NCI-H1092 (cell line): ENCODE data around the gene COL15A1.
"Not testable (repeated sequence)": the region's sequence is repeated elsewhere in the genome, so short reads cannot be mapped to it uniquely, and the experiment has no call there.

Experiments used
- DNase-seq: peaks from one replicate; lab custom pipeline; 2025; lab: John Stamatoyannopoulos, UW

COL15A1 gene

DNA sequence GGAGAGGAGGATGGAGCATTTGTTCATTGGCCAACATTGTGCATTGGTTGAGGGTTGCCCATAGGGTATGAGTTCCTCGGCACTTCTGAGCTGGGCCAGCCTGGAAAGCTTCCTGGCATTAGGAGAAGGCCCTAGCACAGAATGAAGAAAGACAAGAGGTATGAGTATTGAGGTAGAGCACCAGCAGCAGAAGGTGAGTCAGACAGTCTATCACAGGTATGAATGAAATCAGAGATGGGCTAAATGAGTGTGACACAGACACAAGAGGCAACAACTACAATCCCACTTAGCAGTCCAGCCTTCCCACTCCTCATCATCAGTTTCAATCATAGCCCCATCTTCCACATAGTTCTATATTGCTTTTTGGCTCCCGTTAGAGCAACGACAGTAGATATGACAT lies 135.8 kb downstream of the COL15A1 start:
- DNase-seq, result no peak

- DNase-seq, result no peak
These were observed 139.3 kb downstream of the COL15A1 start for GRCh38 chr9:99083051-99083450.

- DNase-seq, result no peak
These were observed 142.5 kb downstream of the COL15A1 start for GRCh38 chr9:99085949-99086948.

DNA sequence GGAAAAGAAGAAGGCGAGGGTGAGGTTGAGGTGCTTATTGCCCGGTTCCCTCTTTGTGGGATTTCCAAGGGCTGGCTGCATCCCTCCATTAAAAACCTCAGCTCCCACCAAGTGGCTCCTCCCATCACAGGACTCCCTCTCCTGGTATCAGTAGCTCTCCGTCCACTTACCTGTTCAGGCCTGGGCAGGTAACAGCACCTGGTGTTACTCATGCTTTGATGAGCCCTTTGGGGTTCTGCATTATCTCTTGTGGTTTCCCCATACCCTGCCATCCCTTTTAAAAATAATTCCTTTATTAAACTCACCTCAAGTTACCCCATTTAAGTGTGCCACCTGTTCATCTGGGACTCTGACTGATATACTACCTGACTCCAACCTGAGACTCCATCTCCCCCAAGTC lies 143.8 kb downstream of the COL15A1 start:
- DNase-seq, result no peak

GRCh38 chr9:99090336-99091130 lies 146.8 kb downstream of the COL15A1 start:
- no peak for DNase-seq

DNA sequence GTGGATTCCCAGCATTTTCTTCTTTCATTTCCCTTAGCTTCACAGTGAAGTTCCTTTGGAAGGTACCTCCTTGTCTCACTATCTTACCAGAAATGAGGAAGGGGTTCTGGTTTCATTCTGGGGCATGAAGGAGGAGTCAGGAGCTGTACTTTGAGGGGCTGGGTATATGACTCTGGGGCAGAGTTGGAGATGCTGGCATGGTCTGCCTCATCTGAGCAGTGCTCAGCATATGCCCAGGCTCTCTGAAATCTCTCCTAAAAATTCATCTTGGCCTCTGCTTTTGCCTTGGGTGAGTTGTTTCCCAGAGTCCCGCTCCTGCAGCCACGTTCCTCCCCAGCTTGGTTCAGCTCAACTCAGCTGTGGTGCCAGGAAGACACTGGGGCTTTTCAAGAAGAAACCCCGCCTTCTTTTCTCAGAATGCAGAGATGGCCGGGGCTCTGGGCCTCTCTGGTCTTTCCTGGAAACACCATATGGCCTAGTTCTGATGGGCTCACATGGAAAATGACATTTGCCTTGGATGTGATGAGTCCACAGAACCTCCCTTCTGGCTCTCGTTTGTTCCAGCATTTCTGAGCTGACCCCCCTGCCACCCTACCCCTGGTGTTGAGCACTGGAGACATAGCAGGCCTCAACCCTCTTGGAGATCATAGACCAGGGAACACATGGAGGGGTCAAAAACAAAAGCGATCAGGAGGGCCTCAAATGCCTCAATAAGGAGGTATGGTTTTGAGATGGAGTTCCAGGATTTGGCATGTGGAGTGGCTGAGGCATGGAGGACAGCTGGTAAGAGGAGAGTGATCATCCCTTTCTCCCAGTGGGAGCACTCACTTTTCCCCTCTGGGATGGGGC lies 149.2 kb downstream of the COL15A1 start:
- no peak for DNase-seq

GRCh38 chr9:99093492-99093791 lies 149.7 kb downstream of the COL15A1 start:
- no peak for DNase-seq

DNA sequence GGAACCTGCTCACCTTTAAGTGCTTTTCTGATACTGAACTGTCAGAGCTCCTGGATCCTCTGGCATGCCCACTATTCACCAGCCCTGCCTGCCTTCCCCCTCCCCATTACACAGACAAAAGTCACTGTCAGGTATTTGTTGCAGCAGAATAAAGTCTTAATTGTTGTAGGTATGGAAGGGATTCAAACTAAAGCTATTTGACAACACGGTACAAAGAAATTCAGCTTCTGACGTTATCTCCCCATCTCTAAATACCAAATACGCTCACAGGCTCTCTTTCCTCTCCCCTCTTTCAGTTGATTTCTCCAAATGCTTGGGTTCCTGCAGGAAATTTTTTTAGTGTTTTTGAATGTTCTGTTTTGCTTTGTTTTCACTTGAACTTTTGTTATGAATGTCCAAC lies 151.9 kb downstream of the COL15A1 start:
- no peak for DNase-seq

- DNase-seq, result no peak
These were observed 152.7 kb downstream of the COL15A1 start for GRCh38 chr9:99096409-99096808.

DNA sequence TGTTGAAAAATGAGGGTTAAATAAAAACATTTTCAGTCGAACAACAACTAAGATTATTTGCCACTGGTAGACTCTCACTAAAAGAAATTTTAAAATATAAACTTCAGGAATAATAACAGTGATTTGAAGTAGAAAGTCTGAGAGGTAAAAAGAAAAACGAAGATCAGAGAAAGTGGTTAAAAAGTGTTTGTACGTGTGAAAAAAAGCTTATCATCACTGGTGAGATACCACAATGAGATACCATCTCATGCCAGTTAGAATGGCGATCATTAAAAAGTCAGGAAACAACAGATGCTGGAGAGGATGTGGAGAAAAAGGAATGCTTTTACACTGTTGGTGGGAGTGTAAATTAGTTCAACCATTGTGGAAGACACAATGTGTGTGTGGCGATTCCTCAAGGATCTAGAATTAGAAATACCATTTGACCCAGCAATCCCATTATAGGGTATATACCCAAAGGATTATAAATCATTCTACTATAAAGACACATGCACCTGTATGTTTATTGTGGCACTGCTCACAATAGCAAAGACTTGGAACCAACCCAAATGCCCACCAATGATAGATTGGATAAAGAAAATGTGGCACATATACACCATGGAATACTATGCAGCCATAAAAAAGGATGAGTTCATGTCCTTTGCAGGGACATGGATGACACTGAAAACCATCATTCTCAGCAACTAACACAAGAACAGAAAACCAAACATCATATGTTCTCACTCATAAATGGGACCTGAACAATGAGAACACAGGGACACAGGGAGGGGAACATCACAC lies 156.3 kb downstream of the COL15A1 start:
- not testable (repeated sequence) for DNase-seq

GRCh38 chr9:99101271-99101670 lies 157.6 kb downstream of the COL15A1 start:
- DNase-seq, result no peak

DNA sequence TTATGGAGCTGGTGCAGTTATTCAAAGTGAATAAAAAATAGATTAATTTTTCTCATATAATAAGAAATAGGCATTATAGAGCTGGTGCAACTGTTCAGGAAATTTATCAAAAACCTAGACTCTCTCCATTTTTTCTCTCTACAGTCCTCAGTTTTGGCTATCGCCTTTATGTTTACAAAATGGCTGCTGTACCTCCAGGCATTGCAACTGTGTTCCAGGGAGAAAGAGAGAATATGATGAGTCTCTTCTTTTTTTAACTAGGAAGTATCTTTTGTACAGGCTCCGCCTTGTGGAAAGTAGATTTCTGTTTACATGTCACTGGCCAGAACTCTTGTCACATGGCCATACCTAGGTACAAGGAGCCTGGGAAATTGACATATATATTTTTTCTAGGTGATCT lies 158.1 kb downstream of the COL15A1 start:
- no peak for DNase-seq

DNA sequence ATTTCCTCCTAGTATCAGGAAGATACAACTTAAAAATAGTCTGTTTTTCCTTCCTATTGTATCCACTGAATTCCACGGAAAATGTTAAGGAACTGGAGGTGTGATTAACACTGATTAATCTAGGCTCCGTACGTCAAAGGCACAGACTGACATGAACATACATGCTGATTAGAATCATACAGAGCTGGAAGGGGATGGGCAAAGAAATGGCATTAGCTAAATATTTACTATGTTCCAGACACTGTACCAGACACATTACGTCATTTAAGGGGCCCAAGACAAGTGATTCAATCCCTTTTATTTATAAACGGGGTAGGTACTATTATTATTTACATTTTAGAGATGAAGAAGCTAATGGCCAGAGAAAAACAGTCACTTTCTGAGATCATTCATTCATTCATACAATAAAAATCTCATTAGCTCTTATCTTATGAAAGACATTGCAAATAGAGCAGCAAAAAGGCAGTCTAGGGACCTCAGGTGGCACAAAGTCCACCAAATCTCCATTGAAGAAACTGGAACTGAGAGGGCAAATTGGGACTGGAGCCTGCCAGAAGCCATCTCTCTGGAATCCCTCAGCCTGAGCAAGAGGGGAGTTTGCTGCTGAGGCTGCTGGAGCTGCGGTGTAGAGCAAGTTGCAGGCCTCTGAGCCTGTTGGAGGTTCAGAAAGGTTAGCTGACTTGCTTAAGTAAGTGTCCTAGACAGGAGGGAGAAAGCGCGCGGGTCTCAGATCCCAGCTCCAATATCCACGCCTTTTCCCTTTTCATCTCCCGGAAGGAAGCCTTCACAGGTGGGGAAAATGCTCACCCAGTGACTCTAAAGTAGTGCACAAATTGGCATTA lies 159.6 kb downstream of the COL15A1 start:
- no peak for DNase-seq

- DNase-seq, result no peak
These were observed 160.3 kb downstream of the COL15A1 start for GRCh38 chr9:99103901-99104458.

DNA sequence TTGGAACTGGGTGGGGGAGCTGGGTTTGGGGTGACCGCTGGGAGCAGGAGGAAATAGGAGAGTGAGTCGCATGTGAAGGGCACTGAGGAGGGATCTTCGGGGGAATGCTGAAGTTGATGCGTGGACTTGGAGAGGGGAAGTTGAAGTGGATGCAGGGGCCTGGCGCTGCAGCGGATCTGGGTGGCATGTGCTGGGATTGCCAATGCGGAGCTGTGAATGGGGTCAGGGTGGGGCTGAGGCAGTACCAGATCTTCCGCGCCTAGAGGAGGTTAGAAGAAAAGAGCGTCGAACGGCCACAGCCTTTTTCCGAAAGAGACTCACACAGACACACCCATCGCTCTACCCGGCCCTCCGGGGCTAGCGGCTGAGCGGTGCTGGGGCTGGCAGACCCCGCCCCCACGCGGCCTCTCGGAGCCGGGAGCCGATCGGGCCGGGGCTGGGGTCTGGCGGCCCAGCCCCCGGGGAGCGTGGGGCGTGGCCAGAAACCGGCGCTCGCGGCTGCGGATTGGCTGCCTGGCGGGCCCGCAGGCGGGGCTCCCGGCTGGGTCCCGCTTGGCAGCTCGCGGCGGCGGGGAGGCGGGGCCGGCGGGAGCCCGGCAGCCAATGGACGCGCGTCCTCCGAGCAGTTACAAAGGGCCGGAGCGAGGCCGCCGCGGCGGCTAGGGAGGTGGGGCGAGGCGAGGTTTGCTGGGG lies 160.9 kb downstream of the COL15A1 start, which contains the start of gene TGFBR1:
Gene TGFBR1, plus strand, starts transcription at position 655 of the 693 bp plus-strand sequence. CDS start 93 bp downstream, outside the sequence.
- peak; percentile 90 for DNase-seq

DNA sequence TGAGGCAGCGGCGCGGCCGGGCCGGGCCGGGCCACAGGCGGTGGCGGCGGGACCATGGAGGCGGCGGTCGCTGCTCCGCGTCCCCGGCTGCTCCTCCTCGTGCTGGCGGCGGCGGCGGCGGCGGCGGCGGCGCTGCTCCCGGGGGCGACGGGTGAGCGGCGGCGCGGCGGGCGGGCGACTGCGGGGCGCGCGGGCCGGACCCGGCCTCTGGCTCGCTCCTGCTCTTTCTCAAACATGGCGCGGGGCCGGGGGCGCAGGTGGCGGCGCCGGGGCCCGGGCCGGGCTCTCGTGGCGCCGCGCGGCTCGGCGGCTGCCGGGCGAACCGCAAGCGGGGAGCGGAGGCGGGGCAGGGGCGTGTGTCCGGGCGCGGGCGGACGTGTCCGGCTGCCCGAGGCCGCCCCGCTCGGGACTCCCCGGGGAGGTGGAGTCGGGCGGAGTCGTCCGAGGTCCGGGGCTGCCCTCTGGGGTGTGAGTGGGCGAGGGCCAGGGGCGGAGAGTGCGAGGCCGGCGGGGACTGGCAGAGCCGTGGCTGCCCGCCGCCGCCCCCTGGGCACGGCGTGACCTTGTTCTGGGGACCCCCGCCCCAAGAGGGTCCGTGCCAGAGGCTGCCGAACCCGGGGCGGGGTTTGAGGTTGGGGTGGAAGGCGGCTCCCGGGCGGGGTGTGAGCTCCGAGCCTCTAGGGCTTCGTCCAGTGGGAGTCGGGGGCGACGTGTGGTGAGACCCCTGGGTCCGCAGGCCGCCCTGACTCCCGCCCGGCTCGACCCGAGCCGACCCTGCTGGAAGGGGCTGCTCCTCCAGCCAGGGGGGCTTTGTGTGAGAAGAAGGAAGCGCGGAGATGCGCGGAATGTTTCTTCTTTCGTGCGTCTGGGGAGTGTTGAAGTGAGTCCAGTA lies 161.7 kb downstream of the COL15A1 start:
- peak; percentile 7 for DNase-seq

DNA sequence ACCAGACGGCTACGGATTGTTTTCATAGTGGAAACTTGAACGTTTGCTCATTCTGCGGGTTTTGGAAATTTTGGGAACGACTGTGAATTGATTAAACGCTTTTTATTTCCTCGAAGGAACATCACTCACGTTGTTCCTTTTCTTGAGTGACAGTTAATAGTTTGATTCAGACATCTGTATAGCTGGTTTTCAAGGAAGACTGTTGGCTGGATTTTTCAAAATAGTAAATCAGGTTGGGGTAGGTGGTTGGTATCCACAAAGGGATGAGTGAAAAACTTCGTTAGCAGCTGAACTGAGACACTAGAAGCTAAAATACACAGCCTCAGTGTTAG lies 162.3 kb downstream of the COL15A1 start:
- DNase-seq, result no peak

DNA sequence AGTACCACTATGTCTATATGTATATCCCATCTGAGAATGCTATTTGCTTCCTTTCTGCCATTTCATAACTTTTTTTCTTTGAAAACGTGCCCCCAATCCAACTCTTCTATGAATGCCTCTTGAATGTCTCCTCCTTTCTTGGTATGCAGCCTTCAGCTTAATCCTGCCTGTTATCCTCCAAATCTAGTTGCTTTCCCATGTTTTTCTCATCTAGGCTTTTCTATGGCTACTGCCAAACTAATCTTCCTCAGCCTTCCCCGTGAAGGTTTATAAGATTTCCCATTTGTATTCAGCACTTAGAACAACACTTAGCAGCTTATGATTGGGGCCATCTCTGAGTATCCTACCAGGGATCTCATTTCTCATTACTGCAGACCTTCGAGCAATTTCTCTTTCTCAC lies 163.7 kb downstream of the COL15A1 start:
- no peak for DNase-seq
